ENCODE measurements around the gene MED25. TPM values are rescaled to one million over a fixed set of nuclear protein-coding genes. Genes with fewer than 3 reads are reported as not detected.

The MED25 gene
- total and polyA plus RNA-seq, 2 of the 4 experiments (the other 2 are of a cell fraction): 4.7 to 38.5 TPM

DNA sequence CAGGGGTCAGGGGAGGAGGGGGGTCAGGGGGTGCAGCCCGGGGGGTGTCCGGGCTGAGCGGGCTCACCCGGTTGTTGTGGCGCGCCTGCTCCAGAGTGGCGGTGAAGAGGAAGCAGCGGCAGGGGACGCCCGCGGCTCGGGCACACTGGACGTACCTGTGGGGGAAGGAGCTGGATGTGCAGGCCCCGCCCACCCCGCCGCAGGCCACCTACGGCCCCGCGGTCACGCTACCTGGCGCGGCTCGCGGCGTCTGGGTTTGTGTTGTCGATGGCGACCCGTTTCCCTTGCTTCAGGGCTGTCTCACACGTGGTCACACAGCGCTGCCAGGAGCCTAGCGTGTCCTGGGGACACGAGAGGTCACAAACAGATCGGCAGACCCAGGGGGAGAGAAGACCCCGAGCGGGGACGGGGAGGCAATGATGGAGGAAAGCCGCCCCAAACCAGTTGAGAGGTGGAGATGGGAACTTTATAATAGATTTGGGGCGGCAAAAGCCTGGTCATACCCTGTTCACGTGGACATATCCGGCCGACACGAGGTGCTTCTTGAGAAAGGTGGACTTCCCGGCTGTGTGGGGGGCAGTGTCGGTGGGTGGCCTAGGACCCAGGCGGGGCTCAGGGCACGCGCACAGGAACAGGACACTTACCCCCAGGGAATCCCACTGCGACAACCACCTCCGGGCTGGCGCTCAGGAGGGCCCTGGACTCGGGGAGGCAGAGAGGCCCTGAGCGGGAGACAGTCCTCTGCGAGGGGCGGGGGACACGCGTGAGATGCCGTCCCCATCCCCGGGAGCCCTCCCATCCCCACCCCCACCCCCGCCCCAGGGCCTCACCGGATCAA is 43.7 kb downstream of the MED25 start (continued):
- no peak for TF ChIP-seq MAFK (IDR thresholded peaks at IDR 0.05; ENCODE audit: low read depth, low read length)

DNA sequence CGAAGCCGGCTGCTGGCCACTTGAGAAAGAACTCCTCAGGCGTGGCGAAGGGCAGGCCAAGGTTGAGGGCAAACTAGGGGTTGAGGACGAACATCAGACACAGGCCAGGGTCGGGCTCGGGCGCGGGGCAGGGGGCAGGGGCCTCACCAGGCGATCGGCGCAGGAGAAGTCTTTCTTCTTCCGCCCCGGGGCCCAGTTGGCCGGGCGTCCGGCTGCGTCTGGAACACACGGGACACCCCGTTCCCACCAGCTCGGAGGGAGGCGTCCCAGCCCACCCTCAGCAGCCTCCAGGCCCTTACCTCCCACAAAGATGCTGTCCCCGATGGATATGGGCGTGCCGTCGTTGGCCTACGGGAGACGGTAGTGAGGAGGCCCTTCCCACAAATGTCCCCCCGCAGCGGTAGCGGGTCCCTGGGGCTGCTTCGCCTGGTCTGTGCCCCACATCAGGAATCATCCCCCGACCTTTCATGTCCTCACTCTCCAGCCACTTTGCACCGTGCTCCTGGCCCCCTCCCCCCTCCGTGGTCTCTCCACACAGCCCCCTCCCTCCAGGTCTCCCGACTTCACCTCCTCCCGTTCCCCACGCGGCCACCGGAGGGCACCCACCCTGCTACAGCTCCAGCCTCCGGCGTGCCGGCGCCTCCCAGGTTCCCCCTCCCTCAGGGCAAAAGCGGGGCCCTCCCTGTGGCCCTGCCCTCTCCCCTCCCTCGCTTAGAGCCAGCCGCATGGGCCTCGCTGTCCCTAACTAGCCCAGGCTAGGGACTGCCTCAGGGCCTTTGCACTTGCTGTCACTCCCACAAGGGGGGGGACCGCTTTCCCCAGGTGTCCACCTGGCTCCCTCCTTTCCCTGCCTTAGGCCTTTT is 44.5 kb downstream of the MED25 start:
- no TSS peak for BruUV-seq (replicated peaks)
- Histone ChIP-seq H4K5ac (ENCODE audit: low read depth, low read length) (no peak overlapping the region), H2BK120ac (ENCODE audit: low read depth, low read length) (no peak overlapping the region), H3K9me1 (ENCODE audit: insufficient read depth, low read length) (peaks cover 7% of the 10 kb centered on the region), H3K27me3 (ENCODE audit: control insufficient read depth, insufficient read depth, low read length) (no peaks in the 10 kb centered on the region), H3K4me3 (ENCODE audit: insufficient read depth, low read depth, low read length) (no peak overlapping the region), H3K4me1 (ENCODE audit: control insufficient read depth, insufficient read depth, low read length) (peaks cover 14% of the 10 kb centered on the region), H3K9ac (ENCODE audit: low read depth, low read length) (no peak overlapping the region), H2AFZ (replicated peaks; ENCODE audit: low read length, poor library complexity) (no peak overlapping the region), H3K23ac (ENCODE audit: low read depth, low read length) (no peak overlapping the region), H3K56ac (ENCODE audit: extremely low read depth, insufficient read depth, low read length) (no peak overlapping the region), H2BK20ac (ENCODE audit: low read depth, low read length) (no peak overlapping the region), H3K18ac (ENCODE audit: low read depth, low read length) (no peak overlapping the region), H2AK9ac (replicated peaks; ENCODE audit: low read depth, low read length, poor library complexity) (peak overlapping the region; percentile 44), H4K8ac (ENCODE audit: low read depth in 2 of 2, low read length in 2 of 2) (no peak overlapping the region), H2BK15ac (ENCODE audit: low read depth, low read length) (no peak overlapping the region), H4K20me1 (ENCODE audit: insufficient read depth, low read length) (peaks cover 36% of the 10 kb centered on the region), H3K4me2 (ENCODE audit: low read depth, low read length) (no peak overlapping the region), H3K9me3 (ENCODE audit: control insufficient read depth, insufficient read depth, low read length) (no peaks in the 10 kb centered on the region), H2BK5ac (ENCODE audit: low read depth, low read length, poor library complexity, severe bottlenecking) (no peak overlapping the region), H3K27ac (ENCODE audit: insufficient read depth, low read length) (no peak overlapping the region), H3K79me1 (ENCODE audit: low read depth in 1 of 2, low read length in 2 of 2) (peaks cover 23 to 69% of the 10 kb centered on the region in 2 experiments), H3K14ac (replicated peaks; ENCODE audit: low read depth, low read length) (no peak overlapping the region), H3K4ac (ENCODE audit: low read depth, low read length) (no peak overlapping the region), H4K91ac (ENCODE audit: insufficient read depth, low read depth, low read length) (no peak overlapping the region), H2AK5ac (ENCODE audit: low read depth, low read length) (no peak overlapping the region), H3K36me3 (ENCODE audit: control insufficient read depth, insufficient read depth, low read length) (peaks cover 59% of the 10 kb centered on the region)
- POLR2A ChIA-PET (ENCODE audit: unreplicated experiment): no interaction called here
- 72% methylated on average over 25 of the region's 49 CpGs; no CpG with 5 or more reads in 1 of the 2 experiments for WGBS, 2 experiments (ENCODE audit: extremely low coverage in 2 of 2, insufficient read length in 1 of 2)
- intact Hi-C loops (cut with micrococcal nuclease) (no loop called here), in situ Hi-C loops (cut with MboI; ENCODE audit: low sequenced_read_pairs) (no loop called here), dilution Hi-C loops (cut with HindIII; ENCODE audit: low sequenced_read_pairs, unreplicated experiment) (no loop called here)
- CTCF ChIA-PET: no interaction called here
- no peak for DNase-seq
- ATAC-seq (ENCODE audit: low read depth): no peak
- no peak for TF ChIP-seq CEBPB (IDR thresholded peaks at IDR 0.05; ENCODE audit: low read depth, low read length)
- TF ChIP-seq MAFK (IDR thresholded peaks at IDR 0.05; ENCODE audit: low read depth, low read length): no peak
- no peak for TF ChIP-seq NFE2L2 (IDR thresholded peaks at IDR 0.05; ENCODE audit: low read depth, low read length)
- TF ChIP-seq, protein P1, sequence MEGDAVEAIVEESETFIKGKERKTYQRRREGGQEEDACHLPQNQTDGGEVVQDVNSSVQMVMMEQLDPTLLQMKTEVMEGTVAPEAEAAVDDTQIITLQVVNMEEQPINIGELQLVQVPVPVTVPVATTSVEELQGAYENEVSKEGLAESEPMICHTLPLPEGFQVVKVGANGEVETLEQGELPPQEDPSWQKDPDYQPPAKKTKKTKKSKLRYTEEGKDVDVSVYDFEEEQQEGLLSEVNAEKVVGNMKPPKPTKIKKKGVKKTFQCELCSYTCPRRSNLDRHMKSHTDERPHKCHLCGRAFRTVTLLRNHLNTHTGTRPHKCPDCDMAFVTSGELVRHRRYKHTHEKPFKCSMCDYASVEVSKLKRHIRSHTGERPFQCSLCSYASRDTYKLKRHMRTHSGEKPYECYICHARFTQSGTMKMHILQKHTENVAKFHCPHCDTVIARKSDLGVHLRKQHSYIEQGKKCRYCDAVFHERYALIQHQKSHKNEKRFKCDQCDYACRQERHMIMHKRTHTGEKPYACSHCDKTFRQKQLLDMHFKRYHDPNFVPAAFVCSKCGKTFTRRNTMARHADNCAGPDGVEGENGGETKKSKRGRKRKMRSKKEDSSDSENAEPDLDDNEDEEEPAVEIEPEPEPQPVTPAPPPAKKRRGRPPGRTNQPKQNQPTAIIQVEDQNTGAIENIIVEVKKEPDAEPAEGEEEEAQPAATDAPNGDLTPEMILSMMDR (conservative IDR thresholded peaks at IDR 0.05; ENCODE audit: low read depth, low read length): peak; percentile 24; the same call in 1 of the 2 replicates

Data from IMR-90 (cell line).